HG03066 (cell line): ENCODE results near the gene EMILIN1.

Source experiments
- ATAC-seq: cut with Tn5 transposase; IDR thresholded peaks from one replicate; pipeline ENCODE4 v1.9.1; 2021; ENCODE audit warnings: low read depth; ENCODE audit not compliant: unreplicated experiment

Gene EMILIN1

GRCh38 chr2:27078267-27079194 is at the start of gene EMILIN1:
Gene EMILIN1 (plus strand): TSS chr2:27078615. CDS start chr2:27079066, 451 bp downstream.
- ATAC-seq = no peak

DNA sequence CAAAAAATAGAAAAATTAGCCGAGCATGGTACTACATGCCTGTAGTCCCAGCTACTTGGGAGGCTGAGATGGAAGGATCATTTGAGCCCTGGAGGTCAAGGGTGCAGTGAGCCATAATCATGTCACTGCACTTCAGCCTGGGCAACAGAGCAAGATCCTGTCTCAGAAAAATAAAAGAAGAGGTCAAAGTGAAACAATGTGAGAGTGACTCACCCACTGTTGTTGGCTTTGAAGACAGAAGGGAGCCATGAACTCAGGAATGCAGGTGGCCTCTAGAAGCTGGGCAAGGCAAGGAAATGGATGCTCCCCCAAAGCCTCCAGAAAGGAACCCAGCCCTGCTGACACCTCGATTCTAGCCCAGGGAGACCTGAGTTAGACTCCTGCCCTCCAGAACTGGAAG is 49.4 kb upstream of the EMILIN1 start:
- no peak for ATAC-seq

GRCh38 chr2:27032495-27033252 is 45.7 kb upstream of the EMILIN1 start, which contains the start of gene TMEM214:
Gene TMEM214 (plus strand): TSS chr2:27032965. CDS start chr2:27033016, 51 bp downstream.
- peak; percentile 92 for ATAC-seq

GRCh38 chr2:27033253-27033852 is 45.1 kb upstream of the EMILIN1 start:
- no peak for ATAC-seq

DNA sequence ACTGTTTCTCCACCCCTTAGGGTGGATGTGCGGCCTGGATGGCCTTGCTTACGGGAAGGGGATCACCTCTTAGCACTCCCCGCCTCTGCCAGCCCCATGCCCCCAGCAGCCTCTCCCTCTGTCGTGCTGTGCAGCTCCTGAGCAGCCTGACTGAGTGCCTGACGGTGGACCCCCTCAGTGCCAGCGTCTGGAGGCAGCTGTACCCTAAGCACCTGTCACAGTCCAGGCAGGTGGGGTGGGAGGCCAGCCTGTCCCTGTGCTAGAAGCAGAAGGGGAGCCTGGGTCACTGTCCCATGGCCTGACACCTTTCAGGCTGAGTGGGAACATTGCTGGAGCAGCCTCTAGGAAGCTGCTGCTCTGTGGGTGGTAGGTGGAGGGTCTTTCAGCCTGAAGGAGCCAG is 40.4 kb upstream of the EMILIN1 start:
- ATAC-seq = no peak

DNA sequence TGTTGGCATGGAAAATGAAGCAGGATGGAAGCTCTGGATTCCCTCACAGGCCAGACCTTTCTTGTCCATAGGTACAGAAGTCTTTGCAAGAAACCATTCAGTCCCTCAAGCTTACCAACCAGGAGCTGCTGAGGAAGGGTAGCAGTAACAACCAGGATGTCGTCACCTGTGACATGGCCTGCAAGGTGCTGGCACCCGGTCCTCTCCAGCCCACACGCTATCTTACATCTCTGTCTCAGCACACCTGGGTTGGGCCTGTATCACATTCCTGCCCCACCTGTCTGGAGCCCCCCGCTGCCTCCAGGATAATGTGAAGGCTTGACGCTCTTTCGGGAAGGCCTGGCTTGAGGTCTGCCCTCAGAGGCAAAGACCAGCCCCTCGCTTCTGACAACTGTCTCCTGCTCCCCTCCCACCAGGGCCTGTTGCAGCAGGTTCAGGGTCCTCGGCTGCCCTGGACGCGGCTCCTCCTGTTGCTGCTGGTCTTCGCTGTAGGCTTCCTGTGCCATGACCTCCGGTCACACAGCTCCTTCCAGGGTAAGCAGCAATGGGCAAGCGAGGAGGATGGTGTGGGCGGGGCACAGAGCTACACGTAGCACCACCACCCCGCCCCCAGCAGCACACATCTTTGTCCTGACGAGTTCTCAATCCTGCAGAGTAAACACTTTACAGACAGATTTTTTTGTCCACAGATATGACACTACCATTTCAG is 39.6 kb upstream of the EMILIN1 start:
- ATAC-seq = no peak

DNA sequence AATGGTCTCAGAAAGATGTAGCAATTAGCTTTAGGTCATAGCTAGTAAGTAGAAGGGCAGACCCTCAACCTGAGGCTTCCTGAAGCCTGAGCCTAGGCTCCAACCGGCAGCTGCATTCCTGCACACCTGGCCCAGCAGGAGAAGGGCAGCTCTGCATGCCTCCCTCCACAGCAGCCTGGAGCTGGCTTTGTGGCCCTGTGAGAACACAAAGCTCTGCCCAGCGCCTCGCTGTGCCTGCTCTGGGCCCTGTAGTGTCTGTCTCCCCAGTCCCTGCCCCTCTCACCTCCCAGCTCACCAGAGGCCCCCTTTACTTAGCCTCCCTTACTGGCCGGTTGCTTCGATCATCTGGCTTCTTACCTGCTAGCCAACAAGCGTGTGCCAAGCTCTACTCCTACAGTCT is 39.0 kb upstream of the EMILIN1 start:
- ATAC-seq = no peak

DNA sequence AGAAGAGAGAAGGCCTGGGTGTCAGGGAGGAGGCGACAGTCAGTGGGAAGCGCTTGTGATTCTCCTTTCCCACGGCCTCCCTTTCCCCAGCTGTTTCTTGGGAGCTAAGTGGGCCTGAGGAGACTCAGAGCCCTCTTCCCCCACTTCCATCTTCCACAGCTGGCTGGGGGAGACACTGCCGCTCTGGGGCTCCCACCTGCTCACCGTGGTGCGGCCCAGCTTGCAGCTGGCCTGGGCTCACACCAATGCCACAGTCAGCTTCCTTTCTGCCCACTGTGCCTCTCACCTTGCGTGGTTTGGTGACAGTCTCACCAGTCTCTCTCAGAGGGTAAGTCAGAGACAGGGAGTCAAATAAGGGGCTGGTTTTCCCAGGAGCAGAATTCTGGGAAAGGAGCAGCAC is 38.5 kb upstream of the EMILIN1 start:
- no peak for ATAC-seq

- no peak for ATAC-seq
Measured at GRCh38 chr2:27040282-27040681, 38.1 kb upstream of the EMILIN1 start.

GRCh38 chr2:27041752-27042151 is 36.7 kb upstream of the EMILIN1 start:
- peak; percentile 31 for ATAC-seq

DNA sequence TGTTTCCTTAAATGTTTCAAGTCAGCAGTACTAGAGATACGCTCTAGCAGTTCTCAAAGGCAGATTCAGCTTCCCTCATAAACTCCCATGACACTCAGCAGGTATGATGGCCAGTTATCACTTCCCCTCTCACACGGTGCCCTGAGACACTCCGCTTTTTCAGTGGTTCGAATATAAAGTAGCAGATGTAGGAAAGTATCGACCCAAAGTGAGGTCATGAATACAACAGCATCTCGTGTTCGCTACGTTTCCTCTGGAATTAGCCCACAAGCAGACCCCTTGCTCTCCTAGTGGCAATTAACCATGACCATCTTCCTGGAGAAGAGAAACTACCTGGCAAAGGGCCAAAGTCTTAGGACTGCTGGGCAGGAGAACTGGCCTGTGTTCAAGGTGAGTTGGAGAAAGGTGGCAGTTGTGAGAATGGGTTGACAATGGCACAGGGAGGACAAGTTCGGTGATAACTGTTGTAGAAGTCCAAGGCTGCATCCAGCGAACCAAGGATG is 36.2 kb upstream of the EMILIN1 start:
- ATAC-seq = peak; percentile 71

- no peak for ATAC-seq
Measured at GRCh38 chr2:27042985-27043634, 35.3 kb upstream of the EMILIN1 start.

DNA sequence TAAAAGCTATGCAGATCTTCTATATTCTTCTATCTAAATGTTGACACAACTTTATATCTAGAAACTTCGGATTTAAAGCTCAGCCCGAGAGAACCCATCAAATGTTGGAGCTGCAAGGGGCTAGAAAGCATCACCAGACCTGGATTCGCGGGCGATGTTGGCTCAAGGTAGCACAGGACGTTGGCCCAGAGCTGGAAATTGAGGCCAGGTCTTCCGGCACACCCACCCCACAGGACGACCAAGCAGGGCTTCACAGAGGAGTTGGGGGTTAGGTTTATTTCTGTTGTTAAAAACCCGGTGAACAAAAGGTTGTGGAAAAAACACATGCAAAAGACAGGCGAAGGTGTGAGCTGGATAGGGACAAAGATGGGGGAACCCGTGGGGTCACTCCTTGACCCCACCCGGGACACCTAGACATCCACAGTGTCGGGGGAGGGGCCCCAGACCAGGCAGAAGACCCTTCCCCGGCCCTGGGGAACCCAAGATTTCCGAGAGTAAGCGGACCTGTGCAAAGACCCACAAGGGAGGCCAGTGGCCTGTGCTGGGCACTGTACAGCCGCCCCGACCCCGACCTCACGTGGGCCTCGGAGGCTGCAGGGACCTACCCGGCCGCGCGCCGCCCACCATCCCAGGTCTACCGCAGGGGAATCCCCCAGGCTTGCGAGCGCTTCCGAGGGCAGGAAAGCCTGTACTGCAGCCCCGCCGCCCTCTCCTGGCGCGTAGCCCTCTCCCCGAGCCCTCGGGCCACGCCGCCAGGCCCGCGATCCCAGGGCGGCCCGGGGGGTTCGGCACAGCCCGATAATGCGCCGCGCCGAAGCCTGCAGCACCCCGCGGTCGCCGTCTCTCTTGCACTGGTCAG is 28.8 kb upstream of the EMILIN1 start:
- ATAC-seq = peak; percentile 13

DNA sequence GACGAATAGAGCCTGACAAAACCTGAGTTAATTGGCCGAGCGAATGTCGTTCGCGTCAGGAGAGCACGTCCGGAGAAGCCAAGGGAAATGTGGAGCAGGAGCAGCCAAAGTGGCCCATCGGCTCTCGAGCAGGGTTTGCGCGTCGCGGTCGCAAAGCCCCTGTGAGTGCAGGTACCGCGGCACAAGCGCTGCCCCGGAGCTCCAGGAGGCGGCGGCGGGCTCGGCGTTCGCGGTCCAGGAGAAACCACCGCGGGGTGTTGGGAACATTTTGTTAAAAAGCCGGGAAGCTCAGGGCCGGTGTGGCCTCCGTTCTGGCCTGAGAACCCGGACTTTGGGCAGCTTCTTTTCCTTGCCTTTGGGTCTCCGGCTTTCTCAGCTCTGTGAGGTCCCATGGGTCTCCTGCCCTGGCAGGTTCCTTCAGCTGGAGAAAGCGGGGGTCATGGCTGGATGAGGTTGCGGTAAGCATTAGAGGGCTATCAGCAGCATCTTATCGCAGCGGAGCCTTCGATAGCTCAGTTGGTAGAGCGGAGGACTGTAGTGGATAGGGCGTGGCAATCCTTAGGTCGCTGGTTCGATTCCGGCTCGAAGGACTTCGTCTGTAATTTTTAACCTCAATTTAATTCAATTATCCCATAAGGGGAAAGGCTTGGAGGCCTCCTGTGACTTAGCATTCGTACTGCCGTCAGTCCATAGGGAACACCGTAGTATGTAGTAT is 28.0 kb upstream of the EMILIN1 start:
- ATAC-seq = peak; percentile 43

DNA sequence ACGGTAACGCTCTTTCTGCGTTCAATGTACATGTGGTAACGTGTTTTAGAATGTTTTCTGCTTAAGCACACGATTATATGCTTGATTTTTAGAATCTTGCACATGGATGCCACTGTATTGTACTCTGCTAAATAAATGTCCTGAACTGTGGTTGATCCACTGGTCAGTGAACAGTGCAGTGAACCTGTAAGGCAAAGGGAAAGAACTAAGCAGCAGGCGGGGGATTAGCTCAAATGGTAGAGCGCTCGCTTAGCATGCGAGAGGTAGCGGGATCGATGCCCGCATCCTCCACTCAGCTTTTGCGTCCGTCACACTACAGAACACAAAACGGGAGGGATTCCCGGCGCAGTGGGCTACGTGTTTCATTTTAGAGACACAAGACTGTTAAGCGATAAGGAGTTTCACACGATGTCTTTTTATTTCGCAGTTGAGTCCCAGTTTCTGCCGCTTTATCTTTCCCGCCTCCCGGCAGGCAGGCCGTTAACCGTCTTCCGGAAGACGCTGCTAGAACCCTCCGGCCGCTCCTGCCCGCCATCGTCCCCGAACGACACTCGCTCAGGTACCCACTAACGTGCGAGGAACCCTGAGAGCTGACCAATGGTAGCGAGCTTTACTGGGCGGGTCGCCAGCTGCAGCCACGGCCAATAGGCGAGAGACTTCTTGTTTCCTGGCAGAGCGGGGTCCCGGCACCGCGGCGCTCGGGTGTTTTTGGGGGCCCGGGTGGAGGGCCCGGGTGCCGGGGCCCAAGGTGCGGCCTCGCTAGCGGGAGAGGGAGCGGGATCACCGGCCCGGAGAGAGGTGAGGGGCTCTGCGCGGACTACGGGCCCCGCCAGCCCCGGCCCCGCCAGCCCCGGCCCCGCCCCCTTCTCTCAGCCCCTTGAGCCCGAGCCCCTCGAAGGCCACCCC is 27.2 kb upstream of the EMILIN1 start, which contains the start of gene AGBL5:
TSS of gene AGBL5 (plus strand) at position 673 of the 906 bp plus-strand sequence. CDS start 1,291 bp downstream, outside the sequence.
- ATAC-seq = peak; percentile 72

DNA sequence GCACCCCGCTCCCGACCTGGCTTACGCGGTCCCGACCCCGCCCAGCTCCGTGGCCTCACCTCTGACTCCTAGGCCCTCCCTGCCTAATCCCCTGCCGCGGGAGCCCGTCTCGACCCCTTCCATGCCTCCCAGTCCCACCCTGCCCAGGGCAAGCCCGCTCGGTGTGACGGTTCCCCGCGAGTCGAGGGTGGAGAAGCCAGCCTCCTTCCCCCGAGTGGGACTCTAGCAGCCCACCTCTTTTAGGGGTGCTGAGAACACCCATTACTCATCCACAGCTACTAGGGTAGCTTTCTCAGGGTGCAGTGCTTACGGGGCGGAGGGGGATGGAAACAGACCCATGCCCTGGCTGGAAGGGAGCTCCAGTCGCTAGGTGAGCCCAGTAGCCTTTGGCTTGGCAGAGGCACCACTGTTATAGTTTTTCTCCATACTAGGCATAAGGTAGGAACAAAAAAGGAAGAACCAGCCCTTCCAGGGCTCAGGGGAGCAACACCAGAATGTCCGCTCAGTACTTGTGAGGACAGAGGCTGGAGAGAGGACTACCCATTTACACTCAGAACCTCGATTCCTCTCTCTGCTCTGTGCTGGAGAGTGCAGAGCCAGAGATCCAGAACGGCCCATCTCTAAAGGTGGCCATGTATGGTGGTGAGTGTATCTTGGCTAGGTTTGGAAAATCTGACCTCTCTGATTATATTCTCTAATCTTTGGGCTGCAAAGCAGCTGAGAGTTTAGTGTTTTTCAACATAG is 26.3 kb upstream of the EMILIN1 start:
- ATAC-seq = no peak
